ENCODE results near the gene ACAP3.
A peak's percentile ranks its signal among the peaks of the same experiment; 100 is the strongest.

Gene ACAP3

DNA sequence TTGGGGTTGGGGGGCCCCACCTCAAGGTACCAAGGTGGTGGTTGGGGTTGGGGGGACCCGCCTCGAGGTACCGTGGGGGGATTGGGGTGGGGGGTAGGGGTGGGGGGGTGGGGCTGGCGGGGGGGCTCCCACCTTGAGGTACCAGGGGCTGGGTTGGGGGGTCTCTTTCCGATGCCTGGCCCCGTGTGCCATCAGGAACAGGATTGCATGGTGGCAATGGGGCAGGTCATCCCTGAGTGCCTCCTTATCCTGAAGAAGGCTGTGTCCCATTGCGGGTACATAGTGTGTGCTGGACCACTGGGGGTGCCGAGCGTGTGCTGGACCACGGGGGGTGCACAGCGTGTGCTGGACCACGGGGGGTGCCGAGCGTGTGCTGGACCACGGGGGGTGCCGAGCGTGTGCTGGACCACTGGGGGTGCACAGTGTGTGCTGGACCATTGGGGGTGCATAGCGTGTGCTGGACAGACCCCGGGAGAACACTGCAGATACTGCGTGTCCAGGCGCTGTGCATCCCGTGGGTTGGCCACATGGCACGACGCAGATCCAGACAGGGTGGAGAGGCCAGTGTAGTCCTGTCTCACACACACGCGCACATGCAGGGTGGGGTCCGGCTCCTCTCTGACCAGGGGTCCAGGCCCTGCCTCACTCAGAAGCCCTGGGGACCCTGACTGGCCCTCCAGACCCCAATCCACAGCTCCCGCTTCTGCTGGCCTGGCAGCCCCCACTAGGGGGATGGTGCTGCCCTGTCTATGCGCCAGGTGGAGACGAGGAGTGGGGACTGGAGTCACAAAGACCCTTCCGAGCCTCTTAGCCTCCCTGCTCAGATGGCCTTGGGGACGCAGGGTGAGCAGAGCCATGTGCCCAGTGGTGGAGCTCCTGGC is 23.3 kb downstream of the ACAP3 start:
- no peak for DNase-seq

DNA sequence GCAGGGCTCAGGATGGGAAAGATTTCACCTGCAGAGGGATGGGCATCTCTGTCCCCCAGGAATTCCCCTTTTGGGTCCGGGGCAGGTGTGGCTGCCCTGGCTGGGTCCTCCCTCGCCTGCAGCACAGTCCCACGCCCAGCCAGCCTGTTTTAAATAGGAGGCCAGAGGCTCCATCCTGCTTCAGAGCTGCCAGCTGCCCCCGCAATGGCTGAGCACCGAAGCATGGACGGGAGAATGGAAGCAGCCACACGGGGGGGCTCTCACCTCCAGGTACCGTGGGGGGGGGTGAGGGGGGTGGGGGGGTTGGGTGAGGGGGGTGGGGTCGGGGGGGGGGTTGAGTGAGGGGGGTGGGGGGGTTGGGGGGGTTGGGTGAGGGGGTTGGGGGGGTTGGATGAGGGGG is 23.9 kb downstream of the ACAP3 start:
- no peak for DNase-seq

DNA sequence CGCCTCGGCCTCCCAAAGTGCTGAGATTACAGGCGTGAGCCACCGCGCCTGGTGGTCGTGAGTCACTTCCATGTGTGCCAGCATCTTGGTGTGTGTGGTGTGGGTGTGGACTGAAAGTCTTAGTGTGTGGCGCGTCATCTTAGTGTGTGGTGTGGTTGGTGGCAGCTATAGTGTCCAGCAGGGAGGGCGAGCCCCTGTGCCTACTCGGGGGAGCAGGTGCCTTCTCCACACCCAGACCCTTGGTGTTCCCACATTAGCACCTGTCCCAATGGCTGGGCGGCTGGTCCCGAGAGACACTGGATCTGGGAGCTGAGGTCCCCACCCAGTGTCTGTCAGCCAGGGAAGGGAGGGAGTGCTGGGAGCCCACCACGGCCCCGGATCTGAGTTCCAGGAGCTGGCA is 24.7 kb downstream of the ACAP3 start:
- DNase-seq: no peak

DNA sequence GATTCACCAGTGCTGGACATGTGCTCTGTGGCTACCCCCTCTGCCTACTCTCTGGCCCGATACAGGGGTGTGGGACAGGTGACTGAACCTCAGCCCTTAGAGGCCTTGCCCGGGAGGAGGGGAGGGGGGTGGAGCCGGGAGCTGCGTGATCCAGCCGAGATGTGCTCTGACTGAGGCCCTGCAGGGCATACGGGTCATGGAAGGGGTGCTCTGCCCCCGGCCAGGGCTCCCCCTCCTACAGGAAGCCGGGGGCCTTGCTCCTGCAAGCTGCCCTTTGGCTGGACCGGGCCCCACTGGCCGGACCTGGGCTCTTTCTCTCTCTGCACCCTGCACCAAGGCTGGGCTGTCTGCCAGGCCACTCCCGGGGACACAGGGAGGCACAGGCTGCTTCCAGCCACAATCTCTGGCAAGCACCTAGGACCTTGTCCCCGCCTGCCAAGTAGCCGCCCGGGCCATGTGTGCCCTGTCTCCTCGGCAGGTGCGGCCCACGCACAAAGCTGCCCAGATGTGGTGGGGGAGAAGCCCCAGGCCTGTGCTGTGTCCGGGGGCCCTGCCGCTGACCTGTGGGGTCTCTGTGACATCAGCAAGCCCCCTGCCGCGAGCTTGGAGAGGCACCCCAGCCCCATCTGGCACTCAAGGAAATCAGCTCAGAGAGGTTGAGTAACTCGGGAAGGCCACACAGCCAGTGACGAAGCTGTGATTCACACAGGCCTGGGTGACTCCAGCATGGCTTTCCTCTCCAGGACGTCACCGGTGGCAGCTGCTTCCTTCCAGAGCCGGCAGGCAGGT is 26.0 kb downstream of the ACAP3 start:
- no peak for DNase-seq

DNA sequence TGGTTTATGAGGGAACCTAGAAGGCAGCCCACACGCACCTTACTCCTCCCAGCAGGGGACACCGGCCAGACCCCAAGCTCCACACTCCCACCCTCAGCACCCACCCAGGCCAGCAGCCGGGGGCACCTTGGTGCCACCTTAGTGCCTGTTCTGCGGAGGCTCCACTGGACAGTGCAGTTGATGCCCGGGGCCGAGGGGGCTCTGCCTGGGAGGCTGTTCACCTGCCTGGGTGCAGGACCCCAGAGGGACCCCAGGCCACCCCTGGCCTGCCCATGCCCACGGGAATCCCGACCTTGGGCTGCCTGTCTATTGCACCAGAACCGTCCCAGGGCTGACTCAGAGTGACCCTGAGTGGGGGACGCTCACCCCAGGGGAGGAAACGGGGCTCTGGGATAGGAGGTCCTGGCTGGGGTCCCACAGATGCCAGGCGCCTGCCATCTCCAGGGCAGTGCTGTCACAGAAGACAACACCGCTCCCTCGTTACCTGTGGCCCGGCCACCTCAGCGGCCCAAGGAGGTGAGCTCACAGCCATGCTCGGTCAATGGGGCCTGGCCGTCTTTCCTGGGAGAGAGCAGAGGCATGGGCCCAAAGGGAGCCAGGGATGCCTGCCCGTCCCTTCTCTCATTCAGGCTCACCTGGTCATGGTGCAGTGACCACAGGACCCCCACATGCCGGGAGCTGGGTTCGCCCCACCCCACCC is 26.8 kb downstream of the ACAP3 start:
- no peak for DNase-seq

DNA sequence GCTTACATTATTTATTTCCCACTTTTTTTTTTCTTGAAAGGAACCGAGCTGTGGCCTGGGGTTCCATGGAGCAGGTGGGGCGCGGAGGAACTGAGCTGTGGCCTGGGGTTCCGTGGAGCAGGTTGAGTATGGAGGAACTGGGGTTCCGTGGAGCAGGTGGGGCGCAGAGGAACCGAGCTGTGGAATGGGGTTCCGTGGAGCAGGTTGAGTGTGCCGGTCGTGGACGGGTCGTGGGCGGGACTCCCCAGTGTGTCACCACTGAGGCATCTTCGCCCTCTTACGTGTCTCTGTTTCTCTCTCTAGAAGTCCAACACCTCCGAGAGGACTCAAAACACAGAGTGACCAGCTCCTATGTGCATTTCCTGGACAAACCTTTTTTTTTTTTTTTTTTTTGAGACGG is 28.7 kb downstream of the ACAP3 start:
- no peak for DNase-seq

DNA sequence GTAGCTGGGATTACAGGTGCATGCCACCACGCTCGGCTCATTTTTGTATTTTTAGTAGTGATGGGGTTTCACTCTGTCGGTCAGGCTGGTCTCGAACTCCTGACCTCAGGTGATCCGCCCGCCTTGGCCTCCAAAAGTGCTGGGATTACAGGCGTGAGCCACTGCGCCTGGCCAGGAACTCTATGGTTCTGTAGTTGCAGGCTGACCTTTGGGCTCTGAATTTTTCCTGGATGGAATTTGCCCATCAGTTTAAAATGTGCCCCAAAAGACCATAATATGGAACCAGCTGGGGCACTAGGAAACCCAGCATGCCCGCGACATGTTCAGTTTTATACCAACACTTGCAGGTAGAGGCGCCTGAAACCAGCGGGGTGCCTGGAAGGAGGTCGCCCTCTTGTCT is 29.1 kb downstream of the ACAP3 start:
- DNase-seq: no peak

DNA sequence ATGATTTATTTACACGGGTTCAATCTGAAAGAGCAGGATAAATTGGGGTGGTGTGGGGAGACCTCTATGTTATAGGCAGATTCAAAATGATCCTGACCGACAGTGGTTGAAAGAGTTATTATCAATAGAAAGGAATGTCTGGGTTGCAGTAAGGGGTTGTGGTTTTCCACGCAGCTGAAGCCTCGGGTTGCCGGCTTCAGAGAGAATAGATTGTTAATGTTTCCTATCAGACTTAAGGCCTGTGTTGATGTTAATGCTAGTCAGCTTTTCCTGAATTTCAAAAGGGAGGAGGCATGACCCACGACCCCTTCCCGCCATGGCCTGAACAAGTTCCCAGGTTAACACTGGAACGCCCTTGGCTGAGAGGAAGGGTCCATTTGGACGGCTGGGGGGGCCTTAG is 31.9 kb downstream of the ACAP3 start:
- no peak for DNase-seq

DNA sequence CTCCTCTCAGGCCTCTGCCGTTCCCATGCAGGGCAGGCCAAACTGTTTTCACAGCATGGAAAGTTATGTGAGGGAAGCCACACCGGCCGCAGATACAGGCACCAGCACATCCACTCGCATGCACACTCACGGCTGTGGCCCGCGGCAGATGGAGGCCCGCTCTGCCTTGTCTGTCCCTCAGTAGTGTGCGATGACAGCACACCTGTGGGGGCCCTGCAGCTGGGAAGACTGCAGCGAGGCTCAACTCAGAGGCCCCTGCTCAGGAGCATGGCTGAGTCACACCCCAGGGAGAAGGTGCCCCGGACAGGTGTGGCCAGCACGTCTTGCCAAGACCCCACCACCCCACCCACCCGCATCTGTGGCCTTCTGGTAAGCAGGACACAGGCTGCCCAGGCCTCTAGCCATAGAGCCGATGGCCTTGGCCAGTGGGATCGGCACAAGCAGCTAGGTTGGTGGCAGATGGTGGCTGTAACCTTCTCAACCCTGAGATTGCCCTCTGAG is 32.7 kb downstream of the ACAP3 start:
- no peak for DNase-seq

DNA sequence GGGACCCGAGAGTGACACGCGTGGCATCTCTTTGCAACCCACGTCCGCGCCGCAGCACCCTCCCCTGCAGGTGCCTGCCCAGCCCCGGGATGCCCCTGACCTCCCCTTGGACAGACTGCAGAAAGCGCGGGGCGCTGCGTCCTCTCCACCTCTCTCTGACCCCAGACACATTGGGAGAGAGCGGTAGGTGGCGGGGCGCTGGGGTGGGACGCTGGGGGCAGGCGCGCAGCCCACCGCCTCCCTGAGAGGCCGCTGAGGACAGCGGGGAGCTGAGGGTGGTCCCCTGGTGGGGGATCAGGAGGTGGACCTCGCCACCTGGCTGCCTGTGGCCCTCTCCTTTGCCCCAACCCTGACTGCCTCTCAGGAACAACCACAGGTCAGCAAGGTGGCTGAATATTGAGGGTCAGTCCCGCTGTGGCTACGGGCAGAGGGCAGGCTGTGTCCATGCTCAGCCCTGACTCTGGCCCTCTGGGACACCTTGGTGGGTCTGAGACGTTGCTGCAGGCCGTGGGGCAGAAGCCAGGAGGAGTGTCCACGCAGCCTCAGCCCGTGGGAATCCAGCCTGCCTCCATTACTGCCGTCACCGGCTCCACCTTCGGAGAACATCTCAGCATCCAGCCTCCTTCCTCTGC is 33.3 kb downstream of the ACAP3 start:
- DNase-seq: no peak

DNA sequence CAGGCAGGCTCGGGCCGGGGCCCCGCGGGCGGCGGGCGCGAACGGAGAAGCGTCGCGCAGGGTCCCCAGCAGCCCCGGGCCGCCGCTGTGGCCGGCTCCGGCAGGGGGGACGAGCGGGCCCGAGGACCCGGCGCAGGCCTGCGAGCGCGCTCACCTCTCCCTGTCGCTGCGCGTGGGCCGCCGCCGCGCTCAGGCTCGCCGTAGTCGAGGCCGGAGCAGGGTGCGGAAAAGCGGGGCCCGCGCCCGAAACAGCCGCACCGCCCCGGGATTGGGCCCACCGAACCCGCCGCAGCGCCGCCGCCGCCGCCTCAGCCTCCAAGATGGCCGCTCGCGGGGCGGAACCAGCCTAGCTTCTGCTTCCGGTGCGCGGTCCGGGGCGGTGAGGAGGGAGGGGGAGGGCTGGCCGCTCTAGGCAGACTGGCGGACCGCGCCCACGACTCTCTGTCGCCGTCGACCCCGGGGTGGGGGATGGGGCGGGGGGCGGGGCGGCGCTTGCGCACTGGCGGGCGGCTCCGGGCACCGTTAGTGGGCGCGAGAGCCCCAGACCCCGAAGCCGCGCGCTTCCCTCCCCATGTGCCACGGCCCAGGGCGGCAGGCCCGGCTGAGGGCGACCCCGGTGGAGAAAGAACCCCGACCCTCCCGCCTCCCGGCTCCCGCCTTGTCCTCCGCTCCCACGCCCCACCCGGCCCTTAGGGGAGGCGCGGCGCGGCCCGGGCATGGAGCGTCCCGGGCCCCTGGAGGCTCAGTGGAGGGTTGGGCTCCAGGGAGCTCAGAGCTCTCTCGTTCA is 34.0 kb downstream of the ACAP3 start, which contains the start of gene UBE2J2:
TSS of gene UBE2J2 (minus strand) at position 343 of the 787 bp plus-strand sequence. CDS start 5,862 bp downstream, outside the sequence.
- peak; percentile 83 for DNase-seq

DNA sequence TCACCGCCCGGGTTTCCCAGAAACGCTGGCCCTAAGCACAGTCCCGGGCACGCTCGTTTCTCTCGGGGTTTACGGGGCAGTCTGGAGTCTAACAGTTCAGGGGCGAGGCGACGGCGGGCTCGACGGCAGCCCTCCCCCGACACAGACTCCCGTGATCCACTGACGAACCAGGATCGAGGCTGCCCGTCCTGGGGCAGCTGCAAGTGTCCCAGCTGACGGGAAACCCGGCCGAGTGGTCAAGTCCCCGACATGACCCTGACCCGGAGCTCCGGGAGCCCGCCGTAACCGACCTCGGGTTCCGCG is 34.6 kb downstream of the ACAP3 start:
- DNase-seq: no peak

DNA sequence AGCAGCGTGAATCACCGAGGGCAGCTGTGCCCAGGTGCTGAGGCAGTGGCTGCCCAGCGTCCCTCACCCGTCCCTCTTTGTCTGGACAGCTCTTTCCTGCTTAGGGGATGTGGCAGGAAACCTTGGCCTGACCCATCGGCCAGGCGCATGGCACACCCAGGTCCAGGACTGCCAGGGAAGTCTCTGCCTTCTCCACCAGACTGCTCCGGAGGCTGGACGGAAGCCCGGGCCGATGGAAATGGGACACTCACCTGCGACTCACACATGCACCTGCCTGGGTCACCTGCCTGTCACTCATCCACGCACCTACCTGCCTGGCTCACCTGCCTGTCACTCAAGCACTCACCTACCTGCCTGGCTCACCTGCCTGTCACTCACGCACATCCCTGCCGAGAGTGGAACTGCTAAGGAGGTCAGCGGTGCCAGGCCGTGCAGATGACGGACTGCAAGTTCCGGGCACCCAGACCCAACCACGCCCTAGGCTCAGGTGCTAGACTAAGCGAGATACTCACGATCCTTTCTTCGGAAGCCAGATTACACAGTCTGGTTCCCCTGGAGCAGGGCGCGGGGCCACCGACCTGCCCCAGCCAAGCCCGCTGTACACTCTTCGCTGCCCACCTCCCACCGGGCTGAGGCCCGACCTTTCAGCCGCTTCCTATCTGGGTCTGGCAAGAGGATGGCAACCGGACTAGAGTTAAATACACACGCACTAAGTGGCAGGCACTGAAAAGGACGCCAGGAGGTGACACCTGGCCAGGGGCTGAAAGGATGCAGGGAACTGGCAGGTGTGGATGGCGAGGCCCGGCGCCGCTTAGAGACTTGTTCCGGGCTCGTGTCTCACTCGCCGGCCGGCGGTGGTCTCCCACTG is 35.2 kb downstream of the ACAP3 start:
- DNase-seq: peak; percentile 57

DNA sequence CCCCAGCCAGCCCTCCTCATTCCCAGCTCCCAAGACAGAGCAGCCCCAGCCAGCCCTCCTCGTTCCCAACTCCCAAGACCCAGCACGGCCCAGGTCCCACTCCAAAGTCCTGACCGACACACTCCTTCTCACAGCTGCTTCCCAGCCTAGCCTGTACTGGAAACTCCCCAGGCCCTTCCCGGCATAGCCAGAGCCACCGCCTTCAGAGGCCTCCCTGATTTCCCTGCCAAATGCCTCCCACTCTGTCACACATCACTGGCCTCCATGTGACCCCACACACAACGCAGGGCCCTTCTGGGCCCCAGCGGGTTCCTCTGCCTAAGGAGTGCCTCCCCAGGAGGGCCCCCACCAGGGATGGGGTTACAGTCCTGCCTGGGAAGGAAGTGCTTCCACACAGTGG is 36.9 kb downstream of the ACAP3 start:
- DNase-seq: no peak

DNA sequence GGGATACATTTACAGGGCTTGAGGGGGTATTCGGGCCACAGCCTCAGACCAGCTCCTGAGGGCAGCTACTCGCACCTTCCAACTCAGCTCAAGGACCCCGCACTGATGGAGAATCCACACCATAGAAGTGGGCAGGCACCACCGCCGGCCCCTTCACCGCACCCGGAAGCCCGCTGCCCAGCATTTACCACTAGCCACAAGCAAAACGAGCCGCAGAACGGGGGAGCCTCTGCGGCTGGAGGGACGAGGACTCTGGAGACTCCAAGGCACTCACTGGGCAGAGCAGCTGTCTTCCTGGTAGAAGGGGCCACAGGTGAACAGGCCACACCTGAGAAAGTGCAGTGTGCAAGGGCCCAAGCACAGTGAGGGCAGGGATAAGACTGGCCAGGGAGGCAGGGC is 39.4 kb downstream of the ACAP3 start:
- DNase-seq: no peak

DNA sequence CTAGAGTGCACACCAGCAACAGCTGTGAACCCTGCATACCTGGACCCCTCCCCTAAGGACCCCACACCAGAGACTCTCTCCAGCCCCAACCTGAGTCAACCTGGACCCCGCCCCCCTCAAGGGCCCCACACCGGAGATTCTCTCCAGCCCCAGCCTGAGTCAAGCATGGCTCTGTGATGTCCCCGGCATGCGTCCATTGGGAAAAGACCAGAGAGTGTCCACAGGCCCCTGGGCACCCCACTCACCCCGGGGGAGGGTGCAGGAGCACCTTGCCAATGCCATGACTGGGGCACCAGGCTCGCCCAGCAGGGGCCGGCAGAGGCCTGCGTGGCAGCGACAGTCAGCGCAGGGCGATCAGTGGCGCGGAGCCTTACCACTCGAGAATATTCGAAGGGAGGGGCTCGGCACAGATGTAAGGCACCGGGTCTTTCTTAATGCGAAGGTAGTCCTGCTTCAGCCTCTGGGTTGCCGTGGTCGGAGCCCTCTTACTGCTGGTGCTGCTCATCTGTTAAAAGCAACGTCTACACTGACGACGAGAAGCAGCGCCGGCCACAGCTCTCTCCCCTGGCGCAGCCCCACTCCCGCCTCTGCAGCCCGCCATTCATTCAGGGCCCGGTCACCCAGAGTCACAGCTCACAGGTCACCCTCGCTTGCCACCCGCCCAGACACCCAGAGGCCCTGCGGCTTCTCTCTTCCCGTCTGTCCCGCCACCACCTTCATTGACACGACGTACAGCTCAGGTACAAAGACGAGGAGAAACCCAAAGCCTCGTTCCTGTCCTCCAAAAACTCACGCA is 40.0 kb downstream of the ACAP3 start:
- DNase-seq: no peak

DNA sequence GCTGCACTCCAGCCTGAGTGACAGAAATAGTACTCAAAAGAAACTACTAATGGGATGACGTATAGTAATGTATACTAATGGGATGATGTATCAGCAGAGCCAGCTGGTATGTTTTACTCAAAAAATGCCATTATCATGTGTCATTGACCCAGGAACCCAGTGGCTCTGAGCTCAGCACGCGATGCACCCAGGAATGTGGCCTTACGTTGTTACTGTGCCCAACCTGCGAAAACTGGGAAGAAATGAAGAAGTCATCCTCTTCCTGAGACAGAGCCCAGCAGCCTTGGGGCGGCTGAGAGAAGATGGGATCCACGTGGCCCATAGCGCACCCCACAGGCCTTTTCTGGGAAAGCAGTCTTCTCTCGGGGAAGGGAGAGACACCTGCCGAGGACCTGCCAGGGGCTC is 42.9 kb downstream of the ACAP3 start:
- DNase-seq: no peak

DNA sequence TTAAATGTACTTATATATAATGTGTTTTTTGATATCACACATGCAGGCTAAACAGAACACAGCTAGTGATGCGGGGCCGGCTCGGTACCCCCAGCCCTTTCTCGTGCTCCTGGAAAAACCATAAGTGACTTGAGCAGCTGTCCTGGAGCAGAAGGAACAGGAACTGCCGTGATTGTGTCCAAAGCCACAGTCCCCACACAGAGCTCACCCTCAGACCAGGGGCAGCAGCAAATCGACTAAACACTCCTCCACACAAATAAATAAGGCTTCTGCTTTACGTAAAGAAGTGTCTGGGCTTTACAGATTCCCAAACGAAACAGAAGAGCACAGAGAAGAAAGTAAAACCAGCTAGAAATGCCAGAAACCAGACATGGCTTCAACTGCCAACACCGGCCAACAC is 43.7 kb downstream of the ACAP3 start:
- no peak for DNase-seq

DNA sequence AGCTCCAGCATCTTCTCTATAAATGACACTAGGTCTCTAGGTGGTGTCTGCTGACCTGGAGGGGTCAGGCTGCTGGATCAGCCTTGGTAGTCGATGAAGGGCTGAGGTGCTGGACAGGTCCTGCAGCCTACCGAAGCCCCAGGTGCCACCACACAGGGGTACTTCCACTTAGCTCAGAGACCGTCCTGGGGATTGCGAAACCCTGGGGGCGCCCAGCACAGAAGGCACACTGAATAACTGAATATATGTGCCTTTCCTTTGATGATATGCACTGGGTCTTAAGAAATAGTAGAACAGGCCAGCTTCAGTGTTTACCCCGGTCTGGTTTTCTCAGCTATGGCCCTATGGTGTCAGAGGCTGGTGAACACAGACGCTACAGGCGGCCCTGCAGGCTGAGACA is 45.0 kb downstream of the ACAP3 start:
- DNase-seq: no peak

DNA sequence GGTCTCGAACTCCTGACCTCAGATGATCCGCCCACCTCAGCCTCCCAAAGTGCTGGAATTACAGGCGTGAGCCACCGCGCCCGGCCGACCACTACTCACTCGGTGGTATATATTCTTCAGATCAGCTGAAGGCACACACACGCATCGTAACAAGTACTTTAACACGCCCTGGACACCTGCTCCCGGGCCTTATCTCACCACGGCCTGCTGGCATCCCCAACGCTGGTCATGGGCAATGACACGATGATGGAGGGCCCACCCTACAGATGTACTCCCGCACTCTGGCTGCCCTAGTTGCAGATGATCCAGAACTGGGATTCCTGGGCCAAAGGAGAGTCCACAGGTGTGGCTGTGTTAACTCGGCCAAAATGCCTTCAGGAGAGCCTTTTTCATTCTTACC is 45.7 kb downstream of the ACAP3 start:
- no peak for DNase-seq

Measured in NCI-H146 (cell line).